MM.1S (cell line): ENCODE results near the gene HNRNPH1.

Source experiments
- DNase-seq: peaks from one replicate; pipeline ENCODE4 v3.0.0-alpha.2; 2015
- H2AFZ ChIP-seq: fragments of 300-600 bp; sonication (generic); 2 replicates; pipeline ENCODE4 v1.6.0; 2016; ENCODE audit warnings: antibody characterized with exemption, low read length
- H3F3A ChIP-seq: fragments of 300-600 bp; sonication (generic); 2 replicates; pipeline ENCODE4 v1.6.1; 2016; ENCODE audit warnings: mild to moderate bottlenecking, antibody characterized with exemption, low read length, moderate library complexity, mixed read lengths; ENCODE audit not compliant: insufficient read depth
- H3K27ac ChIP-seq: fragments of 300-600 bp; sonication (generic); 2 replicates; pipeline ENCODE4 v1.5.1; 2016; ENCODE audit warnings: mild to moderate bottlenecking, low read length
- H3K27me3 ChIP-seq: fragments of 300-600 bp; sonication (generic); replicated peaks from 2 replicates; pipeline ENCODE4 v1.6.0; 2016; ENCODE audit warnings: low read length; ENCODE audit not compliant: insufficient read depth
- H3K36me3 ChIP-seq: fragments of 300-600 bp; sonication (generic); replicated peaks from 2 replicates; pipeline ENCODE4 v1.6.1; 2016; ENCODE audit warnings: mild to moderate bottlenecking, low read length, mixed read lengths; ENCODE audit not compliant: insufficient read depth
- H3K4me1 ChIP-seq: fragments of 300-600 bp; sonication (generic); 2 replicates; pipeline ENCODE4 v1.6.1; 2016; ENCODE audit warnings: low read length, mixed read lengths
- H3K4me2 ChIP-seq: fragments of 300-600 bp; sonication (generic); 2 replicates; pipeline ENCODE4 v1.6.0; 2016; ENCODE audit warnings: low read depth, low read length
- H3K4me3 ChIP-seq: fragments of 300-600 bp; sonication (generic); 2 replicates; pipeline ENCODE4 v1.5.1; 2016; ENCODE audit warnings: low read length, mixed read lengths
- H3K79me2 ChIP-seq: fragments of 300-600 bp; sonication (generic); 2 replicates; pipeline ENCODE4 v1.6.1; 2016; ENCODE audit warnings: mixed run types, low read length, mixed read lengths
- H3K9ac ChIP-seq: fragments of 300-600 bp; sonication (generic); 2 replicates; pipeline ENCODE4 v1.6.1; 2016; ENCODE audit warnings: low read length, mixed read lengths
- H3K9me2 ChIP-seq: fragments of 300-600 bp; sonication (generic); replicated peaks from 2 replicates; pipeline ENCODE4 v1.6.1; 2016; ENCODE audit warnings: mild to moderate bottlenecking, low read length, mixed read lengths; ENCODE audit not compliant: insufficient read depth
- H3K9me3 ChIP-seq: fragments of 300-600 bp; sonication (generic); replicated peaks from 2 replicates; pipeline ENCODE4 v1.6.1; 2016; ENCODE audit warnings: mild to moderate bottlenecking, low read length, mixed read lengths; ENCODE audit not compliant: insufficient read depth
- H4K20me1 ChIP-seq: fragments of 300-600 bp; sonication (generic); 2 replicates; pipeline ENCODE4 v1.6.1; 2016; ENCODE audit warnings: mild to moderate bottlenecking, low read length, moderate library complexity, mixed read lengths; ENCODE audit not compliant: insufficient read depth
- CTCF ChIP-seq: fragments of 300-600 bp; sonication (generic); IDR thresholded peaks from 2 replicates; pipeline ENCODE4 v1.5.1; 2016; ENCODE audit warnings: antibody characterized with exemption, low read length, mixed read lengths
- EZH2 ChIP-seq: fragments of 300-600 bp; sonication (generic); optimal IDR thresholded peaks from 2 replicates; pipeline ENCODE3; 2017; ENCODE audit warnings: low read depth, mild to moderate bottlenecking, antibody characterized with exemption, low read length, mixed read lengths
- EZH2phosphoT487 ChIP-seq: fragments of 300-600 bp; sonication (generic); IDR thresholded peaks from 2 replicates; pipeline ENCODE4 v1.6.1; 2018; ENCODE audit warnings: antibody characterized with exemption, low read length

HNRNPH1 gene

GRCh38 chr5:179599100-179599499 lies 24.4 kb downstream of the HNRNPH1 start:
- no peak for DNase-seq
- no peaks in the 10 kb centered on the region for H3K4me1 ChIP-seq
- H3F3A ChIP-seq, result no peaks in the 10 kb centered on the region
- H3K9me2 ChIP-seq, result no peaks in the 10 kb centered on the region
- H4K20me1 ChIP-seq, result no peaks in the 10 kb centered on the region
- H3K9me3 ChIP-seq, result no peaks in the 10 kb centered on the region
- TF ChIP-seq EZH2phosphoT487, result no peak
- TF ChIP-seq EZH2, result no peak
- TF ChIP-seq CTCF, result no peak
- H3K27me3 ChIP-seq, result no peaks in the 10 kb centered on the region
- no peak overlapping the region for H2AFZ ChIP-seq
- H3K4me2 ChIP-seq, result no peak overlapping the region
- H3K9ac ChIP-seq, result no peak overlapping the region
- H3K36me3 ChIP-seq, result 0 out of 2 replicates have a peak, but pooled peaks cover 5% of the 10 kb centered on the region
- no peak overlapping the region for H3K4me3 ChIP-seq
- H3K79me2 ChIP-seq, result no peaks in the 10 kb centered on the region
- H3K27ac ChIP-seq, result no peak overlapping the region

- H3K9ac ChIP-seq, result no peak overlapping the region
- no peaks in the 10 kb centered on the region for H3K79me2 ChIP-seq
- H3F3A ChIP-seq, result no peaks in the 10 kb centered on the region
- H3K4me3 ChIP-seq, result no peak overlapping the region
- H3K9me3 ChIP-seq, result no peaks in the 10 kb centered on the region
- H3K27me3 ChIP-seq, result no peaks in the 10 kb centered on the region
- no peaks in the 10 kb centered on the region for H4K20me1 ChIP-seq
- TF ChIP-seq EZH2 (no peak), EZH2phosphoT487 (no peak), CTCF (no peak)
- 0 out of 2 replicates have a peak, but pooled peaks cover 9% of the 10 kb centered on the region for H3K36me3 ChIP-seq
- DNase-seq, result no peak
- no peak overlapping the region for H3K27ac ChIP-seq
- no peak overlapping the region for H2AFZ ChIP-seq
- H3K4me2 ChIP-seq, result no peak overlapping the region
- no peaks in the 10 kb centered on the region for H3K9me2 ChIP-seq
- no peaks in the 10 kb centered on the region for H3K4me1 ChIP-seq
These were observed 27.1 kb downstream of the HNRNPH1 start for GRCh38 chr5:179596421-179596820.

GRCh38 chr5:179595916-179596315 lies 27.6 kb downstream of the HNRNPH1 start:
- Histone ChIP-seq H3K27me3 (no peaks in the 10 kb centered on the region), H3K4me1 (no peaks in the 10 kb centered on the region), H4K20me1 (no peaks in the 10 kb centered on the region), H2AFZ (no peak overlapping the region), H3K9me2 (no peaks in the 10 kb centered on the region), H3K9me3 (no peaks in the 10 kb centered on the region), H3F3A (no peaks in the 10 kb centered on the region), H3K79me2 (no peaks in the 10 kb centered on the region), H3K4me2 (no peak overlapping the region), H3K27ac (no peak overlapping the region), H3K4me3 (no peak overlapping the region), H3K9ac (no peak overlapping the region), H3K36me3 (0 out of 2 replicates have a peak, but pooled peaks cover 9% of the 10 kb centered on the region)
- TF ChIP-seq EZH2 (no peak), CTCF (no peak), EZH2phosphoT487 (no peak)
- DNase-seq, result no peak
